ENCODE data around the gene SNN.

Gene SNN

DNA sequence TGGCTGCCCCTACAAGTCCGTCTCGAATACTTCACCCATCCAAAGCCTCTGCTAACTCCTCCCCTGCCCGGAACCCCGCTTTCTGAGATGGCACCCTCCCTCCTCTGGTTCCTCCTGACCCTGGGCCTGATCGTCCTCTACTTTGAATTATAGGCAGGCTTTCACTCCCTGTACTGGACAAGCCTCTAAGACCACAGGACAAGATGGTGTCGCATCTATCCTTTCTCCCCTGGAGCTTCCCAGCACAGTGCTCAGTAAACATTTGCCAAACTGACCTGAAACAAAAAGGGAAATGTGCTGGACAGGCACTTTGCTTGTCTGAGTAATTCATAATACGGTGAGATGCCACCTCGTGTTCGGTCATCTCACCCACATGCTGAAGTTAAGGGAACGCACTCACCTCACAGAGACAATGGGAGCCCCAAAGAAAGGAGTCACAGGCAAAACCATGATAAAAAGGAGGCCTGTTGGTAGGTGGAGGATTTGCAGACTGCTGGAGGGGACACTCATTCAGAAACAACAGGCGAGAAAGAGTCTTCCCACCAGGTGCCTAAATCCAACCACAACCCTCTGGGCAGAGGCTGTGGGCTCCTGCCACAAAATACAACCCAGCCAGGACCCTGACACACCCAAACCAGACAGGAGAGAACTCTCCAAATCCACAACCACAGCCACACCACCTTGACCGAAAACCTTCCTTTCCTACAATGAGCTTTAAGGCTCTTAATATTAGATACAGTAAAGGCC lies 28.2 kb downstream of the SNN start:
- DNase-seq: no peak

DNA sequence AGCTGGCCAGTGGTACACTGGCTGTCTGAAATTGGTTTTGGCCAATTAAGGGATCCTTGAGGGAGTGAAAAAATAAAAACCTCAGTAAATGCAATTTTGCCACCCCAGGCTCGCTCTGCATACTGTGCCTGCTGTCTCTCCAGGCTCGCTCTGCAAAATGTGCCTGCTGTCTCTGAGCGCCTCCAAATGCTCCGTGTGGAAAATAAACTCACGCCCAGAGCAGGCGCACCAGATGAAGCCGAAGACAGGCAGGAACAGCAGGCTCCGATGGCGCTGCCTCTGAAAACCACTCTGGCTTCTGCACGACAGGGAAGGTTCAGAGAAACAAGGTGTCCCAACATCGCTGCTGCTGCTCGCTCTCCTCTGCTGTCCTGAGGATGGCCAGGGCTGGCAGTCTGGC lies 29.1 kb downstream of the SNN start:
- peak in 9 of 56 donors; percentile 17 to 63 (median 46) for DNase-seq

GRCh38 chr16:11698271-11698689 lies 30.0 kb downstream of the SNN start:
- no peak for DNase-seq

DNA sequence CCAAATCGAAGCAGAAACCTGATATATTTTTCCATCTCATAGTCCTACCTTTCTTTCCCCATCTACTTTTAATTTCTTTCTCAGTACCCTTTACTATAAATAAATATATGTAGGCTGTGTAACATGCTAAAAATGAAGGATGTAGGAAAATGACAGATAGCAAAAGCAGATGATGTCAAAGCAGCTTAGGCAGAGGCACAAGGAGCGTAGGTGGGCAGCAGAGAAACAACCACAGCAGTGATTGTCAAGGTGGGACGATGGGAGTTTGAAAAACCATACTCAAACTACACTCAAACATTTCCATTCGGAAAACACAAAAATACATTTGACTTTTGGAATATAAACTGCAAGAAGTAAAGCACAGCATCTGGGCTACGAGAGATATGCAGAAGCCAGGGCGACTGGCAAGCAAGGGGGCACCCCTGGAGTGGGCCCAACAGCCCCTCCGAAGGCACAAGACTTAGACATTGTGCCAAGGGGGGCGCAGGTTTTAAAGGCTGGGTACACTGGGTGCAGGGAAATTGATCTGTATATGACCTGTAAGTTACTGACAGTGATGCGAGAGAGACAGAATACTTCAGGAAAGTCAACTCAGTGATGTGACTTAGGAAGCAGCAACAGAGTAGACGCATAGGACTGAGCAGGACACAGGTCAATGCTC lies 31.1 kb downstream of the SNN start:
- peak in 7 of 56 donors; percentile 26 to 55 (median 46) for DNase-seq

GRCh38 chr16:11700264-11701029 lies 32.2 kb downstream of the SNN start:
- no peak for DNase-seq

DNA sequence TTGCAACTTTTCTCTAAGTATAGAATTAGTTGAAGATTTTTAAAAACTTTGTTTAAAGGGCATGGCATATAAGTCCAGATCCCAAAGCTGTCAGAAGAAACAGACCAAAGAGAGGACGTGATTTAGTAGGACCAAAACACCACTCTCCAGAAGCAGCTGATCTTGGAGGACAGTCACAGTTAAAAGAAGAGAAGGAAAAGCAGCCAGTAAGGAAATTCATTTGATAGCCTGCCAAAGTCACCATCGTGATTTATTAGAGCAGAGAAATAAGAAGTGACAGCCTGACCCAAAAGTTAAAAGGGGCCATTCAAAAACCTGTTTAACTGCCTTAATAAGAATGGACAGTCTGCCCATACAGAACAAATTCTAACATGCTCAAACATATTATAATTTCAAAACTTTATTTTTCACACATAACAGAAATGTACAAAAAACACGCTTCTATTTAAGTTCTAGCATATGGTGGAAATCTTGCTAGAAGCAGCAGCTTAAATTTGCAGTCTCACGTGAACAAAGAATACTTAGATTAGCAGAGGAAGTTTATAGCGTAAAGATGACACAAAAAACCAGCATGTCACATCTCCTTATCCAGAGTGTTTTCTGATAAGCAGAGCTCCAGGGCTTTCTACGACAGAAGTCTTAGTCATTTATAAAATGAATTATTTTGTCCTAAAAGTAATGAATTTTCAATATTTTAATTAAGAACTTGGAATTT lies 37.2 kb downstream of the SNN start:
- no peak for DNase-seq

GRCh38 chr16:11706180-11706742 lies 38.0 kb downstream of the SNN start:
- DNase-seq: peak in 18 of 56 donors; percentile 10 to 80 (median 36)

- DNase-seq: no peak
Observed at GRCh38 chr16:11707679-11708197, 39.5 kb downstream of the SNN start.

GRCh38 chr16:11708421-11708820 lies 40.2 kb downstream of the SNN start:
- DNase-seq: no peak

GRCh38 chr16:11711662-11712061 lies 43.4 kb downstream of the SNN start:
- no peak for DNase-seq

DNA sequence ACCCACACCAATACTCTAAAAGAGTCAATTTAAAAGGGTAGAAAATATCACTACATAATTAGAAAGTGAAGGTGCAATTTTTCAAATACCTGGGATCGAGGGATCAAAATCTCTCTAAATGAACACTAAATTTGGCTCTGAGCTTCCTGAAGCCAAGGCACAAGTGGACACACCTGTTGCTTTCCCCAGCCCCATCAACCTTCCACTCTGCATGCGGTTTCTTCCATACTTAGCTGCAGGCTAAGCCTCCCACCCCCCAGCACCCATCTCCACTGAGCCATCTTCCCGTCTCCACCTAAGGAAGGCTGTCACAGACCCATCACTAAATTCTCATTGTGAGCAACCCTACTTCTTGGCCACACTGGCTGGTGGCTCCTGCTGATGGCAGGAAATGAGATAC lies 43.9 kb downstream of the SNN start:
- no peak for DNase-seq

- DNase-seq: no peak
Observed at GRCh38 chr16:11715246-11715947, 47.1 kb downstream of the SNN start.

DNA sequence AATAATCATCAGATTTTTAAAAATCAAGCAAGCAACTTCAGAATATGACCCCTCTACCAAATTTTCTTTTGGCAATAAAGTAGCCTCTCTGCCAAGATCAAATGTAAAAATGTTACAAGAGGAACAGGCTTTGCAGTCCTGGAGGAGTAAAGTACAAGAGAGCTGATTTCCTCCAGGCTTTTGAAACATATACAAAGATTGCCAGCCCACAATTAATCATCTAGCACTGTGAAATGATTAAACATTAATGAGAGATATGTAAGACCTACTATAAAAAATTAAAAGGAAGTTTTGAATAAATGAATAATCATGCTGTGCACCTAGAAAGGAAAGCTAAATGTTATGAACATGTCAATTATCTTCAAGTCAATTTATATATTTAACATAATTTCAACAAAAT lies 48.1 kb downstream of the SNN start:
- DNase-seq: no peak

- no peak for DNase-seq
Observed at GRCh38 chr16:11717811-11718210, 49.6 kb downstream of the SNN start.

DNA sequence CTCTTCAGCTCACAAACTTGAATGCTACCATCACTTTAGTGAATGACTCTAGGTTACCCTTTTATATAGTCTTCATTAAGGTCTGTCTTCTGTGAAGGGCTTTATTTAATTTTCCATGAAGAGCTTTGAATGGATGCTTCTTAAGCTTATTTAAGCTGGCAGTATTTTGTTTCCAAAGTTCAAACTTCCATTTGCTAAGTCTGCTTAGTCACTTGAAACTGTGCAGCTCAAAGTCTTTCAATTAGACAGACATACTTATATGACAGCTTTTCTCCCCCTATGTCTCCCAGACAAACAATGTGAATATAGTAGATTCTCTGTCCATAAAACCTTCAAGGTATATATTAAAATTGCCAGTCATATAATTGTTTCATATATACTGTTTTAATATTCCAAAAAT lies 50.9 kb downstream of the SNN start:
- no peak for DNase-seq

GRCh38 chr16:11719762-11720161 lies 51.5 kb downstream of the SNN start:
- DNase-seq: no peak

DNA sequence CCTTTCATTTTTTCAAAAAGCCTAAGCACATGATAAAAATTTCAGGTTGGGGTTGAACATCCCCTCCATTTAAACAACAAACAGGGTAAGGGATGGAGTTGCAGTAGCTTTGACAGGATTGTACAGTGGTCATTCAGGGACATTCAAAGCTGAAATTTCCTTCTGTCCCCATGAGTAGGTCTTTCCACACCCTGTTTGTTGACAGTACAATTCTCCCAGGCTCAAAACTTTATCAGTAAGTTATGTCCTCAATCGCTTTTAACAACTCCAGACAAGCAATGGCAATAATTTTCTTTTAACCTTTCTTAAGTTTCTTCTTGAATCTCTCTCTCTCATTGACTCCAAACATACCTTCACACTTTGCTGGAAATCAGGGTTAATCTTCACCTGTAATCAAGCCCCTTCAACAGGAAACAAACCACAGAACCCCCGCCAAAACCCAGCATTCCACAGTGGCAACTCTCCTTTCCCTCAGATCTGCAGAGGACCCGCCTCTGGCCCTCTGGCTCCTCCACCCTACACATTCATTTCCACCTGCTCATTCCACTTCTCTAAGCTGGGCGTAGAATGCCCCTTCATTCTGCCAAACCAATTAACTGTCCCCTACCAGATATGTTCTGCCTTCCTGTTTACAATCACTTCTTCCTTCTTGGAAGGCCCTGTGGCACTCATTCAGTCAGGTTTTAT lies 53.7 kb downstream of the SNN start:
- no peak for DNase-seq

DNA sequence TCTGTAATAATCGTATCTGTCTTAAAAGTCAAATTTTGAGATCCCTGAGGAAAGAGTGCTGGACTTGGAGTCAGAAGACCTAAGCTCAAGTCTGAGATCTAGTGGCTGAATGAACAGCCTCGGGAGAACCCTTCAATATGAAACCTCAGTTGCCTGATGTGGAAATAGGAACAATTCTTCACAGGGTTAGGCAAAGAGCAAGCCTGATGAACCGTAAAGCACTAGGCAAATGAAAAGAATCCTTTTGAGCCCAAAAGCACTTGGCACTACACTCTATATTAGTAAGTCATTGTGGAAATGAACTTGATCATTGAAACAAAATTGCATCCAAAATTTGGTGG lies 54.2 kb downstream of the SNN start:
- no peak for DNase-seq

DNA sequence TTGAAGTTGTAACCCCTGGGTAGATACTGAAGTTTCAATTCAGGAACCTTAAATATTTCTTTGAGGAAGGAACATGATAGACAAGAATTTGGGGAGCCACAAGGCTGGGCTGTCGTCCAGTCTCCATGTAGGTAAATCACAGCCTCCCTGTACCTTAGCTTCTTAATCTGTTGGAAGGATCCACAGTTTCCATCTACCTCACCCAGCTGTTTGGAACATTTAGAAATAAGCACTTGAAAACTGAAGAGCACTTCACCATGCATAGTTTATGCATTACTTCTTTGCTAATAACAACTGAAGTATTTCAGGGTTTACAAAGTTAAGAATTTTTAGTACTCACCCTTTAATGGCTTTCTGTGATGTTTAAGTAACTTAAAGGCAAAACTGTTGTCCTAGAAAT lies 57.2 kb downstream of the SNN start:
- no peak for DNase-seq

DNA sequence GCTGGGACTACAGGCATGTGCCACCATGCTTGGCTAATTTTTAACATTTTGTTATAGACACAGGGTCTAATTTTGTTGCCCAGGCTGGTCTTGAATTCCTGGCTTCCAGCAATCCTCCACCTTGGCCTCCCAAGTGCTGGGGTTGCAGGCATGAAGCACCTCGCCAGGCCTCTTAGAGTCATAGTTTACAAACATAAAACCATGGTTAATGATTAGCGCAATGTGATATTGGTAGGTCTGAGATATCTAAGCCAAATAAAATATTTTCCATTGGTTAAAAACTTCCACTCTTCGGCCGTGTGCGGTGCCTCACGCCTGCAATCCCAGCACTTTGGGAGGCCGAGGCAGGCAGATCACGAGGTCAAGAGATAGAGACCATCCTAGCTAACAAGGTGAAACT lies 57.8 kb downstream of the SNN start:
- no peak for DNase-seq

Measured in nucleus accumbens (tissue), 56 donors.